Measurements from ENCODE around the gene HIPK2.

The HIPK2 gene

GRCh38 chr7:139567647-139568345, 210.0 kb downstream of the HIPK2 start:
- Histone ChIP-seq H3K4me3 (ENCODE audit: low read length, poor library complexity, severe bottlenecking) (no peak overlapping the region), H3K9ac (ENCODE audit: low read depth, low read length, poor library complexity, severe bottlenecking) (no peak overlapping the region)

GRCh38 chr7:139566736-139567646, 210.8 kb downstream of the HIPK2 start:
- H4K20me1 ChIP-seq (ENCODE audit: insufficient read depth, low read length, poor library complexity, severe bottlenecking): no peaks in the 10 kb centered on the region
- H2AFZ ChIP-seq (ENCODE audit: low read length): no peak overlapping the region
- H3K4me1 ChIP-seq (ENCODE audit: insufficient read depth, low read length, poor library complexity, severe bottlenecking): no peaks in the 10 kb centered on the region
- no peaks in the 10 kb centered on the region for H3K79me2 ChIP-seq (ENCODE audit: insufficient read depth, low read length)
- H3K4me2 ChIP-seq (ENCODE audit: low read depth, low read length, poor library complexity, severe bottlenecking): no peak overlapping the region
- no peaks in the 10 kb centered on the region for H3K9me2 ChIP-seq (replicated peaks; ENCODE audit: low read depth, low read length)
- H3K36me3 ChIP-seq (ENCODE audit: insufficient read depth, low read length): no peaks in the 10 kb centered on the region
- H3K4me3 ChIP-seq (ENCODE audit: low read length, poor library complexity, severe bottlenecking): no peak overlapping the region
- no peaks in the 10 kb centered on the region for H3F3A ChIP-seq (ENCODE audit: low read depth)
- TF ChIP-seq EZH2phosphoT487 (IDR thresholded peaks at IDR 0.05; ENCODE audit: borderline replicate concordance): no peak
- H3K27me3 ChIP-seq (ENCODE audit: insufficient read depth, low read length, poor library complexity, severe bottlenecking): no peaks in the 10 kb centered on the region
- no peaks in the 10 kb centered on the region for H3K9me3 ChIP-seq (ENCODE audit: insufficient read depth, low read depth, low read length)
- no peak overlapping the region for H3K9ac ChIP-seq (ENCODE audit: low read depth, low read length, poor library complexity, severe bottlenecking)

More at GRCh38 chr7:139567647-139568345, 210.0 kb downstream of the HIPK2 start:
- TF ChIP-seq CTCF (conservative IDR thresholded peaks at IDR 0.05; ENCODE audit: low read length) (no peak), EZH2phosphoT487 (IDR thresholded peaks at IDR 0.05; ENCODE audit: borderline replicate concordance) (no peak)
- Histone ChIP-seq H3K9me3 (ENCODE audit: insufficient read depth, low read depth, low read length) (no peaks in the 10 kb centered on the region), H2AFZ (ENCODE audit: low read length) (no peak overlapping the region), H3K4me1 (ENCODE audit: insufficient read depth, low read length, poor library complexity, severe bottlenecking) (no peaks in the 10 kb centered on the region), H3K4me2 (ENCODE audit: low read depth, low read length, poor library complexity, severe bottlenecking) (no peak overlapping the region), H3K27me3 (ENCODE audit: insufficient read depth, low read length, poor library complexity, severe bottlenecking) (no peaks in the 10 kb centered on the region), H3K36me3 (ENCODE audit: insufficient read depth, low read length) (no peaks in the 10 kb centered on the region), H4K20me1 (ENCODE audit: insufficient read depth, low read length, poor library complexity, severe bottlenecking) (no peaks in the 10 kb centered on the region), H3K79me2 (ENCODE audit: insufficient read depth, low read length) (no peaks in the 10 kb centered on the region), H3K9me2 (replicated peaks; ENCODE audit: low read depth, low read length) (no peaks in the 10 kb centered on the region), H3F3A (ENCODE audit: low read depth) (no peaks in the 10 kb centered on the region)

GRCh38 chr7:139566075-139566474, 211.7 kb downstream of the HIPK2 start:
- Histone ChIP-seq H3K4me3 (ENCODE audit: low read length, poor library complexity, severe bottlenecking) (no peak overlapping the region), H3K9ac (ENCODE audit: low read depth, low read length, poor library complexity, severe bottlenecking) (no peak overlapping the region), H3K27me3 (ENCODE audit: insufficient read depth, low read length, poor library complexity, severe bottlenecking) (no peaks in the 10 kb centered on the region), H2AFZ (ENCODE audit: low read length) (no peak overlapping the region), H3K9me3 (ENCODE audit: insufficient read depth, low read depth, low read length) (no peaks in the 10 kb centered on the region), H3K36me3 (ENCODE audit: insufficient read depth, low read length) (no peaks in the 10 kb centered on the region), H3K9me2 (replicated peaks; ENCODE audit: low read depth, low read length) (no peaks in the 10 kb centered on the region), H4K20me1 (ENCODE audit: insufficient read depth, low read length, poor library complexity, severe bottlenecking) (no peaks in the 10 kb centered on the region), H3K79me2 (ENCODE audit: insufficient read depth, low read length) (no peaks in the 10 kb centered on the region), H3K4me2 (ENCODE audit: low read depth, low read length, poor library complexity, severe bottlenecking) (no peak overlapping the region), H3K4me1 (ENCODE audit: insufficient read depth, low read length, poor library complexity, severe bottlenecking) (no peaks in the 10 kb centered on the region), H3F3A (ENCODE audit: low read depth) (no peaks in the 10 kb centered on the region)
- TF ChIP-seq CTCF (conservative IDR thresholded peaks at IDR 0.05; ENCODE audit: low read length): no peak
- no peak for TF ChIP-seq EZH2phosphoT487 (IDR thresholded peaks at IDR 0.05; ENCODE audit: borderline replicate concordance)
